ENCODE results near the gene ERICH4. TPM values are rescaled to one million over a fixed set of nuclear protein-coding genes. Genes with fewer than 3 reads are reported as not detected.

ERICH4 gene
- total and polyA plus RNA-seq, 2 donors (not counting 1 experiment from before 2014, with no cell fraction given) = not detected

DNA sequence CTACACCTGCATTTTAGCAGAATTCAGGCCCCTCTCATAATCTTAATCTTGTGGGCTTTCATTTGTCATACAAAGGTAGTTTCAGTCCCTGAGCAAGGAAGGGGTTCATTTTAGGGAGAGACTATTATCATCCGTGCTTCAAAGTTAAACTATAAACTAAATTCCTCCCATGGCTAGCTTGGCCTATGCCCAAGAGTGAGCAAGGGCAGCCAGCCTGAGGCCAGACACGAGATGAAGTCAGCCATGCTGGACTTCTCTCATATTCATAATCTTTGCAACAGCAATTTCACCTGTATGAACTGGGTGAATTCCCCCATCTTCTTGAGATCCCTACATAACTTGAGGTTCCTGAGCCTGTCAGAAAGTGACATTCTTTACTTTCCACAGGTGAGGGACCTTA, 13.0 kb downstream of the ERICH4 start:
- Histone ChIP-seq H3K9ac (ENCODE audit: low read length) (no peak overlapping the region), H2AFZ (ENCODE audit: insufficient read depth, low read depth, low read length, poor library complexity, severe bottlenecking) (no peak overlapping the region), H3K36me3 (replicated peaks in 1 of 2; ENCODE audit: control extremely low read depth in 1 of 2, control insufficient read depth in 1 of 2, extremely low read depth in 1 of 2, insufficient read depth in 2 of 2, low read length in 1 of 2) (no peaks in the 10 kb centered on the region), H4K20me1 (ENCODE audit: control insufficient read depth, insufficient read depth, low read length, poor library complexity, severe bottlenecking) (no peaks in the 10 kb centered on the region), H3K4me1 (ENCODE audit: control insufficient read depth in 2 of 2, insufficient read depth in 2 of 2, low read length in 2 of 2) (peaks cover 8 to 11% of the 10 kb centered on the region in 2 donors), H3K4me2 (replicated peaks; ENCODE audit: low read depth, low read length, poor library complexity, severe bottlenecking) (no peak overlapping the region), H3K9me3 (ENCODE audit: control extremely low read depth in 1 of 3, control insufficient read depth in 2 of 3, insufficient read depth in 1 of 3, low read length in 2 of 3) (no peaks in the 10 kb centered on the region), H3K27me3 (replicated peaks in 1 of 4; ENCODE audit: control extremely low read depth in 1 of 4, control insufficient read depth in 3 of 4, insufficient read depth in 4 of 4, low read length in 3 of 4) (no peaks in the 10 kb centered on the region), H3K79me2 (ENCODE audit: control insufficient read depth, insufficient read depth, low read length) (no peaks in the 10 kb centered on the region), H3K4me3 (ENCODE audit: control extremely low read depth in 1 of 5, extremely low read depth in 1 of 5, insufficient read depth in 1 of 5, low read depth in 2 of 5, low read length in 4 of 5) (no peak overlapping the region), H3K27ac (ENCODE audit: low read length in 2 of 2) (no peak overlapping the region)
- Mint-ChIP-seq H3K9me3 (ENCODE audit: insufficient read depth) (no peaks in the 10 kb centered on the region), H3K27me3 (peaks cover 6% of the 10 kb centered on the region), H3K4me3 (no peak overlapping the region), H3K27ac (no peak overlapping the region), H3K4me1 (peaks cover 28% of the 10 kb centered on the region)
- CTCF ChIA-PET = interaction anchor here (1.0 to 2.3 kb wide), 6 partner anchors 10 to 141 kb away, joined by 3 to 15 read pairs (median 4); no protein-coding TSS in a partner anchor
- no peak for ATAC-seq (ENCODE audit: low read depth)
- 100% methylated on average over 1 of the region's 2 CpGs for WGBS (ENCODE audit: insufficient coverage)
- POLR2A ChIA-PET = interaction anchor here (1.7 kb wide), 1 partner anchor 75 kb away, joined by 3 read pairs; no protein-coding TSS in a partner anchor
- TF ChIP-seq EZH2 (IDR thresholded peaks at IDR 0.05; ENCODE audit: borderline replicate concordance, insufficient read depth, low read depth, low read length, poor library complexity, severe bottlenecking) (no peak), CTCF (IDR thresholded peaks at IDR 0.05) (no peak)
- intact Hi-C loops (cut with micrococcal nuclease) = no loop called here
- no peak for DNase-seq

DNA sequence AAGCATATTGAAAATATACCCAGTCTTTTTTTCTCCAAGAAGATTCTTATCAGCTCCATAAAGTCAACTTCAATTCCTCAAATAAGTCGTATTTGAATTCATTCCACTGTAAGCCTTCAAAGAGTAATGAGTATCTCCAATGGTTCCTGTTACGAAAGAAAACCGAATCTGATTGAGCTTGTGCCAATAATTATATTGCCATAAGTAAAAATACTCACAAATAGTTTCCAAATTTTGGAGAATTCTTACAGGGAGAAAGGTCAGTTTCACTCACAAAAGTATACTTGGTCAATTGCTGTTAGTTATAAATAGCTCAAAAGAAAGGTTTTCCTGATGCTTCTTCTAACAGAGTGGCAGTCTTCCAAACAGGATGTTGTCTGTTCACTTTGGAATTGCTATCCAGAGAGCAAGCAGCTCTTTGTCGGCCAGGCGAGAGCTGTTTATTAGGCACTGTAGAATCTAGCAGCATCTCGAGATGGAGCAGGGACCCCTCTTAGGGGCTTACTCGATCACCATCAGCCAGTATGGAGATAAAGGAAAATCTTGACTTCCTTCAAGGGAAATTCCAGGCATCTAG, 13.5 kb downstream of the ERICH4 start:
- Mint-ChIP-seq H3K27ac (no peak overlapping the region), H3K9me3 (ENCODE audit: insufficient read depth) (no peaks in the 10 kb centered on the region), H3K27me3 (peaks cover 6% of the 10 kb centered on the region), H3K4me1 (peaks cover 28% of the 10 kb centered on the region), H3K4me3 (no peak overlapping the region)
- H3K4me2 ChIP-seq (replicated peaks; ENCODE audit: low read depth, low read length, poor library complexity, severe bottlenecking) = no peak overlapping the region
- H3K9ac ChIP-seq (ENCODE audit: low read length) = no peak overlapping the region
- H3K79me2 ChIP-seq (ENCODE audit: control insufficient read depth, insufficient read depth, low read length) = no peaks in the 10 kb centered on the region
- no peak overlapping the region for H2AFZ ChIP-seq (ENCODE audit: insufficient read depth, low read depth, low read length, poor library complexity, severe bottlenecking)
- H3K36me3 ChIP-seq (replicated peaks in 1 of 2; ENCODE audit: control extremely low read depth in 1 of 2, control insufficient read depth in 1 of 2, extremely low read depth in 1 of 2, insufficient read depth in 2 of 2, low read length in 1 of 2) = no peaks in the 10 kb centered on the region
- 17% methylated on average over 2 of the region's 7 CpGs for WGBS (ENCODE audit: insufficient coverage)
- intact Hi-C loops (cut with micrococcal nuclease) = no loop called here
- no peaks in the 10 kb centered on the region for H3K9me3 ChIP-seq (ENCODE audit: control extremely low read depth in 1 of 3, control insufficient read depth in 2 of 3, insufficient read depth in 1 of 3, low read length in 2 of 3)
- H3K27me3 ChIP-seq (replicated peaks in 1 of 4; ENCODE audit: control extremely low read depth in 1 of 4, control insufficient read depth in 3 of 4, insufficient read depth in 4 of 4, low read length in 3 of 4) = no peaks in the 10 kb centered on the region
- H4K20me1 ChIP-seq (ENCODE audit: control insufficient read depth, insufficient read depth, low read length, poor library complexity, severe bottlenecking) = no peaks in the 10 kb centered on the region
- H3K4me3 ChIP-seq (ENCODE audit: control extremely low read depth in 1 of 5, extremely low read depth in 1 of 5, insufficient read depth in 1 of 5, low read depth in 2 of 5, low read length in 4 of 5) = no peak overlapping the region
- ChIA-PET POLR2A (interaction anchor here (1.4 to 1.7 kb wide), 2 partner anchors 75 to 107 kb away, joined by 3 read pairs; no protein-coding TSS in a partner anchor), CTCF (interaction anchor here (0.6 to 2.3 kb wide), 11 partner anchors 8 to 141 kb away, joined by 3 to 15 read pairs (median 4); no protein-coding TSS in a partner anchor)
- no peak for ATAC-seq (ENCODE audit: low read depth)
- peaks cover 8 to 11% of the 10 kb centered on the region in 2 donors for H3K4me1 ChIP-seq (ENCODE audit: control insufficient read depth in 2 of 2, insufficient read depth in 2 of 2, low read length in 2 of 2)
- no peak for DNase-seq
- no peak for TF ChIP-seq CTCF (IDR thresholded peaks at IDR 0.05)
- no peak for TF ChIP-seq EZH2 (IDR thresholded peaks at IDR 0.05; ENCODE audit: borderline replicate concordance, insufficient read depth, low read depth, low read length, poor library complexity, severe bottlenecking)
- H3K27ac ChIP-seq (ENCODE audit: low read length in 2 of 2) = no peak overlapping the region

All from B cell (primary cell).